Loucy (cell line): Measurements from ENCODE around the gene KLRB1.

Experiments
- CTCF ChIP-seq: fragments of 200-600 bp; sonication (generic); conservative IDR thresholded peaks from 2 replicates; pipeline ENCODE4 v1.5.1; 2014; ENCODE audit warnings: mild to moderate bottlenecking, antibody characterized with exemption, low read length
- EZH2phosphoT487 ChIP-seq: fragments of 200-600 bp; IDR thresholded peaks from 2 replicates; pipeline ENCODE4 v1.6.1; 2018; ENCODE audit warnings: antibody characterized with exemption, mild to moderate bottlenecking, moderate library complexity, borderline replicate concordance

GRCh38 chr12:9634177-9634803 lies 26.6 kb upstream of the KLRB1 start:
- TF ChIP-seq CTCF: peak; percentile 90
- TF ChIP-seq EZH2phosphoT487: no peak
